Measurements from ENCODE around the gene IGSF9.

DNA sequence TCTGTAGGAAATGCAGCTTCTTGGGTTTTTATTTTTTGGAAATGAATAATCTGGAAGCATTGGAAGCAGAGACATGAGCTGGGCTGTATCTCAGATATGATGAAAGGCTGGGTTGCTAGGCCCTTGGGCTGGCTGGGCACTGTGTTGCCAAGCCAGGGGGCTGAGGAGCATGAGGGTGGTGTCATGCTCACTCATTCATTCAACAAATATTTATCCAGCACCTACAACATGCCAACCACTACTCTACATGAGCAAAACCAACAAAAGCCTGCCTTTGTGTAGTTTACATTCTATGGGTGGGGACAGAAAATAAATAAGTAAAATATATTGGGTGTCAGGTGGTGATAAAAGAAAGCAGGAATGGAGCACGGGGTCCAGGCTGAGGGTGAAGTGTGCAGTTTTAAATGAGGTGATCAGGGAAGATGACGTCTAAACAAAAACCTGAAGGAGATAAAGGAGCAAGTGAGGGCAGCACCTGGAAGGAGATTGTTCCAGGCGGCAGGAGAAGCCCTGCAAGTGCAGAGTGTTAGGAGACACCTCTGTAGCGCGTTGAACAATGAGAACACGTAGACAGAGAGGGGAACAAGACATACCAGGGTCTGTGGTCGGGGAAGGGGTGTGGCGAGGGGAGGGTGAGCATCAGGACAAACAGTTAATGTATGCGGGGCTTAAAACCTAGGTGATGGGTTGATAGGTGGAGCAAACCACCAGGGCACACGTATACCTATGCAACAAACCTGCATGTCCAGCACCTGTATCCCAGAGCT is 31.0 kb downstream of the IGSF9 start:
- TF ChIP-seq, protein P1, sequence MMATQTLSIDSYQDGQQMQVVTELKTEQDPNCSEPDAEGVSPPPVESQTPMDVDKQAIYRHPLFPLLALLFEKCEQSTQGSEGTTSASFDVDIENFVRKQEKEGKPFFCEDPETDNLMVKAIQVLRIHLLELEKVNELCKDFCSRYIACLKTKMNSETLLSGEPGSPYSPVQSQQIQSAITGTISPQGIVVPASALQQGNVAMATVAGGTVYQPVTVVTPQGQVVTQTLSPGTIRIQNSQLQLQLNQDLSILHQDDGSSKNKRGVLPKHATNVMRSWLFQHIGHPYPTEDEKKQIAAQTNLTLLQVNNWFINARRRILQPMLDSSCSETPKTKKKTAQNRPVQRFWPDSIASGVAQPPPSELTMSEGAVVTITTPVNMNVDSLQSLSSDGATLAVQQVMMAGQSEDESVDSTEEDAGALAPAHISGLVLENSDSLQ (IDR thresholded peaks at IDR 0.05) = no peak
- TF ChIP-seq ZNF384 (IDR thresholded peaks at IDR 0.05) = no peak
